ENCODE data around the gene RNF130.

DNA sequence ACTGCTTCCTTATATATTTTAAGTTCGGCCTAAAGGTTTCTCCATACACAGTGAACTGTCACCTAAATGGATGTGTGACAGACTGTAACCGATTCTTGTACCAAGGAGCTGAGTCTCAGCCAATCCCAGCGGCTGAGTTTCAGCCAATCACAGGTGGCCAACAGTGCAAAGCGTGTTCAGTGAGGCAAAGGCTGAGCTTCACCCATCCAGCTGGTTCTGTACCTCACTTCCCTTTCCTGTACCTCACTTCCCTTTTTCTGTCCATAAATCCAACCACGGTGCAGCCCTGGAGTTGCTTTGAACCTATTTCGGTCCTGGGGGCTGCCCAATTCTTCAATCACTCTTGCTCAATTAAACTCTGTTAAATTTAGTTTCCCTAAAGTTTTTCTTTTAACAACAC is 148.1 kb downstream of the RNF130 start:
- TF ChIP-seq RARB (CRISPR knock-in tag; IDR thresholded peaks at IDR 0.05) (no peak), CREB5 (CRISPR knock-in tag; IDR thresholded peaks at IDR 0.05; ENCODE audit: low read depth) (no peak), ESRRG (CRISPR knock-in tag; IDR thresholded peaks at IDR 0.05) (no peak), BACH2 (CRISPR knock-in tag; IDR thresholded peaks at IDR 0.05; ENCODE audit: borderline replicate concordance) (no peak), ISL1 (CRISPR knock-in tag; IDR thresholded peaks at IDR 0.05) (no peak), ARNTL (CRISPR knock-in tag; IDR thresholded peaks at IDR 0.05; ENCODE audit: borderline replicate concordance, low read depth) (no peak), ZFP30 (CRISPR knock-in tag; IDR thresholded peaks at IDR 0.05) (no peak), ZNF565 (CRISPR knock-in tag; conservative IDR thresholded peaks at IDR 0.05; ENCODE audit: low read depth) (no peak)

Measured in SK-N-SH treated with all-trans-retinoic acid at 6 μM for 48 hours (cell line).